ENCODE results near the gene GYPB. TPM values are rescaled to one million over a fixed set of nuclear protein-coding genes. Genes with fewer than 3 reads are reported as not detected.
"Not testable (repeated sequence)": the region's sequence is repeated elsewhere in the genome, so short reads cannot be mapped to it uniquely, and the experiment has no call there.

GYPB gene
- total RNA-seq, 1 experiment from 2014 or later = not detected

- DNase-seq (ENCODE audit: low read depth); in situ Hi-C loops (cut with HindIII; ENCODE audit: low pct_unique_long_range_greater_than_20kb, low sequenced_read_pairs): not testable (repeated sequence)
Measured at GRCh38 chr4:144018223-144019000, 768 bp downstream of the GYPB start.

GRCh38 chr4:144017271-144017670 lies 1.9 kb downstream of the GYPB start:
- in situ Hi-C loops (cut with HindIII; ENCODE audit: low pct_unique_long_range_greater_than_20kb, low sequenced_read_pairs); DNase-seq (ENCODE audit: low read depth): not testable (repeated sequence)

GRCh38 chr4:144016057-144016605 lies 3.0 kb downstream of the GYPB start:
- in situ Hi-C loops (cut with HindIII; ENCODE audit: low pct_unique_long_range_greater_than_20kb, low sequenced_read_pairs); DNase-seq (ENCODE audit: low read depth): not testable (repeated sequence)

GRCh38 chr4:144014808-144015207 lies 4.4 kb downstream of the GYPB start:
- DNase-seq (ENCODE audit: low read depth) = no peak
- in situ Hi-C loops (cut with HindIII; ENCODE audit: low pct_unique_long_range_greater_than_20kb, low sequenced_read_pairs) = no loop called here

GRCh38 chr4:144008602-144009001 lies 10.6 kb downstream of the GYPB start:
- in situ Hi-C loops (cut with HindIII; ENCODE audit: low pct_unique_long_range_greater_than_20kb, low sequenced_read_pairs) = not testable (repeated sequence)

GRCh38 chr4:144007960-144008359 lies 11.2 kb downstream of the GYPB start:
- in situ Hi-C loops (cut with HindIII; ENCODE audit: low pct_unique_long_range_greater_than_20kb, low sequenced_read_pairs); DNase-seq (ENCODE audit: low read depth): not testable (repeated sequence)

More at GRCh38 chr4:144008602-144009001, 10.6 kb downstream of the GYPB start:
- DNase-seq (ENCODE audit: low read depth) = not testable (repeated sequence)

- in situ Hi-C loops (cut with HindIII; ENCODE audit: low pct_unique_long_range_greater_than_20kb, low sequenced_read_pairs); DNase-seq (ENCODE audit: low read depth): not testable (repeated sequence)
Measured at GRCh38 chr4:144006200-144006803, 12.9 kb downstream of the GYPB start.

GRCh38 chr4:144005558-144005953 lies 13.6 kb downstream of the GYPB start:
- DNase-seq (ENCODE audit: low read depth); in situ Hi-C loops (cut with HindIII; ENCODE audit: low pct_unique_long_range_greater_than_20kb, low sequenced_read_pairs): not testable (repeated sequence)

- DNase-seq (ENCODE audit: low read depth); in situ Hi-C loops (cut with HindIII; ENCODE audit: low pct_unique_long_range_greater_than_20kb, low sequenced_read_pairs): not testable (repeated sequence)
Measured at GRCh38 chr4:144004868-144005557, 14.2 kb downstream of the GYPB start.

- DNase-seq (ENCODE audit: low read depth); in situ Hi-C loops (cut with HindIII; ENCODE audit: low pct_unique_long_range_greater_than_20kb, low sequenced_read_pairs): not testable (repeated sequence)
Measured at GRCh38 chr4:144003890-144004265, 15.3 kb downstream of the GYPB start.

GRCh38 chr4:144003205-144003889 lies 15.8 kb downstream of the GYPB start:
- DNase-seq (ENCODE audit: low read depth); in situ Hi-C loops (cut with HindIII; ENCODE audit: low pct_unique_long_range_greater_than_20kb, low sequenced_read_pairs): not testable (repeated sequence)

GRCh38 chr4:144000331-144000995 lies 18.7 kb downstream of the GYPB start:
- in situ Hi-C loops (cut with HindIII; ENCODE audit: low pct_unique_long_range_greater_than_20kb, low sequenced_read_pairs); DNase-seq (ENCODE audit: low read depth): not testable (repeated sequence)

- DNase-seq (ENCODE audit: low read depth); in situ Hi-C loops (cut with HindIII; ENCODE audit: low pct_unique_long_range_greater_than_20kb, low sequenced_read_pairs): not testable (repeated sequence)
Measured at GRCh38 chr4:143996193-143996592, 23.0 kb downstream of the GYPB start.

- DNase-seq (ENCODE audit: low read depth); in situ Hi-C loops (cut with HindIII; ENCODE audit: low pct_unique_long_range_greater_than_20kb, low sequenced_read_pairs): not testable (repeated sequence)
Measured at GRCh38 chr4:143991761-143992160, 27.4 kb downstream of the GYPB start.

- DNase-seq (ENCODE audit: low read depth); in situ Hi-C loops (cut with HindIII; ENCODE audit: low pct_unique_long_range_greater_than_20kb, low sequenced_read_pairs): not testable (repeated sequence)
Measured at GRCh38 chr4:143990717-143991116, 28.5 kb downstream of the GYPB start.

GRCh38 chr4:143986180-143986579 lies 33.0 kb downstream of the GYPB start:
- in situ Hi-C loops (cut with HindIII; ENCODE audit: low pct_unique_long_range_greater_than_20kb, low sequenced_read_pairs) = no loop called here
- no peak for DNase-seq (ENCODE audit: low read depth)

- DNase-seq (ENCODE audit: low read depth) = peak; percentile 1
- in situ Hi-C loops (cut with HindIII; ENCODE audit: low pct_unique_long_range_greater_than_20kb, low sequenced_read_pairs) = not testable (repeated sequence)
Measured at GRCh38 chr4:143980776-143981175, 38.4 kb downstream of the GYPB start.

- in situ Hi-C loops (cut with HindIII; ENCODE audit: low pct_unique_long_range_greater_than_20kb, low sequenced_read_pairs); DNase-seq (ENCODE audit: low read depth): not testable (repeated sequence)
Measured at GRCh38 chr4:143975527-143975926, 43.7 kb downstream of the GYPB start.

Data from Caki2 (cell line).